SK-N-SH (cell line): ENCODE measurements around the gene SUMO2. TPM values are rescaled to one million over a fixed set of nuclear protein-coding genes. Genes with fewer than 3 reads are reported as not detected.

Source experiments
- CTCF ChIA-PET: fragments of 300-600, 350-600 bp; formaldehyde crosslinking; extraction: SDS; loops from one replicate; lab custom pipeline; 2021; lab: Yijun Ruan, JAX
- POLR2A ChIA-PET: fragments of 350-600 bp; sonication (Branson Sonifier 250); formaldehyde crosslinking; extraction: SDS; loops from one replicate; lab custom pipeline; 2020; ENCODE audit warnings: antibody characterized with exemption, inconsistent platforms; lab: Yijun Ruan, JAX
- DNase-seq: peaks from one replicate; pipeline ENCODE4 v3.0.0; 2012
- H2AFZ ChIP-seq: fragments of 200-600 bp; sonication (generic); 2 replicates; pipeline ENCODE4 v1.8.1; 2016; ENCODE audit warnings: antibody characterized with exemption, mild to moderate bottlenecking, low read depth
- H3F3A ChIP-seq: fragments of 200-600 bp; sonication (generic); replicated peaks from 2 replicates; pipeline ENCODE3; 2016; ENCODE audit warnings: antibody characterized with exemption, mild to moderate bottlenecking; ENCODE audit not compliant: insufficient read depth
- H3K27ac ChIP-seq, 2 experiments: fragments of 200-500 bp in 1 of 2; fragments of 200-600 bp in 1 of 2; sonication (Bioruptor generic) in 1 of 2; sonication (generic), shearing (Covaris generic) in 1 of 2; 2 replicates each; pipeline versions ENCODE4 v1.5.1 to v1.6.1; 2014 to 2016; ENCODE audit warnings: low read depth in 2 of 2, inconsistent platforms in 1 of 2, low read length in 1 of 2, mild to moderate bottlenecking in 1 of 2, mixed read lengths in 1 of 2
- H3K27me3 ChIP-seq: fragments of 200-600 bp; sonication (generic), shearing (Covaris generic); 2 replicates; pipeline ENCODE4 v1.6.1; 2016; ENCODE audit warnings: mixed run types; ENCODE audit not compliant: insufficient read depth
- H3K36me3 ChIP-seq, 2 experiments: fragments of 200-500 bp in 1 of 2; fragments of 200-600 bp in 1 of 2; sonication (Bioruptor generic) in 1 of 2; sonication (generic) in 1 of 2; replicated peaks in 1 of 2; 2 replicates each; pipeline versions ENCODE3 to v1.5.1; 2014 to 2016; ENCODE audit warnings: low read length in 1 of 2, mild to moderate bottlenecking in 1 of 2; ENCODE audit not compliant: insufficient read depth in 2 of 2, control insufficient read depth in 1 of 2
- H3K4me1 ChIP-seq, 2 experiments: fragments of 200-500 bp in 1 of 2; fragments of 200-600 bp in 1 of 2; sonication (Bioruptor generic) in 1 of 2; sonication (generic), shearing (Covaris generic) in 1 of 2; 2 replicates each; pipeline versions ENCODE4 v1.5.1 to v1.6.1; 2014 to 2016; ENCODE audit warnings: low read depth in 1 of 2, low read length in 1 of 2, mixed run types in 1 of 2; ENCODE audit not compliant: insufficient read depth in 2 of 2, control insufficient read depth in 1 of 2
- H3K4me2 ChIP-seq: fragments of 200-600 bp; sonication (generic), shearing (Covaris generic); 2 replicates; pipeline ENCODE4 v1.6.1; 2017; ENCODE audit warnings: mixed run types
- H3K4me3 ChIP-seq, 2 experiments: fragments of 200-500 bp in 1 of 2; fragments of 200-600 bp in 1 of 2; sonication (Bioruptor generic) in 1 of 2; sonication (generic), shearing (Covaris generic) in 1 of 2; 2 replicates each; pipeline versions ENCODE4 v1.5.1 to v1.8.1; 2014 to 2016; ENCODE audit warnings: low read depth in 2 of 2, inconsistent platforms in 1 of 2, low read length in 1 of 2, mild to moderate bottlenecking in 1 of 2, mixed read lengths in 1 of 2, moderate library complexity in 1 of 2
- H3K79me2 ChIP-seq: fragments of 200-600 bp; sonication (generic); 2 replicates; pipeline ENCODE4 v1.8.1; 2017; ENCODE audit warnings: mild to moderate bottlenecking; ENCODE audit not compliant: insufficient read depth
- H3K9ac ChIP-seq: fragments of 200-600 bp; sonication (generic); 2 replicates; pipeline ENCODE4 v1.6.1; 2017; ENCODE audit warnings: mixed run types
- H3K9me2 ChIP-seq: fragments of 200-600 bp; sonication (generic); 2 replicates; pipeline ENCODE4 v1.6.1; 2017; ENCODE audit warnings: mixed run types
- H3K9me3 ChIP-seq: fragments of 200-600 bp; sonication (generic); 2 replicates; pipeline ENCODE4 v1.6.1; 2017; ENCODE audit warnings: mixed run types, mild to moderate bottlenecking, moderate library complexity
- H4K20me1 ChIP-seq: fragments of 200-600 bp; sonication (generic); 2 replicates; pipeline ENCODE4 v1.6.1; 2017; ENCODE audit warnings: mild to moderate bottlenecking, mixed run types; ENCODE audit not compliant: insufficient read depth
- FOSL2 ChIP-seq: IDR thresholded peaks from 2 replicates; pipeline ENCODE4 v1.4.0; 2012; ENCODE audit warnings: low read depth, mild to moderate bottlenecking, moderate library complexity, borderline replicate concordance
- FOXJ3 ChIP-seq: sonication (generic); formaldehyde crosslinking; IDR thresholded peaks from 2 replicates; pipeline ENCODE4 v1.5.1; 2020; ENCODE audit warnings: mild to moderate bottlenecking, missing genetic modification reagents
- IRF3 ChIP-seq: fragments of 150-350 bp; IDR thresholded peaks from 2 replicates; pipeline ENCODE4 v1.6.1; 2016; ENCODE audit warnings: mild to moderate bottlenecking, low read depth, low read length
- MXI1 ChIP-seq: IDR thresholded peaks from 2 replicates; pipeline ENCODE4 v1.6.1; 2012; ENCODE audit warnings: mild to moderate bottlenecking, low read depth, low read length, improper control_type of control experiment
- NRF1 ChIP-seq: IDR thresholded peaks from 2 replicates; pipeline ENCODE4 v1.6.1; 2012; ENCODE audit warnings: low read depth, mild to moderate bottlenecking, low read length
- RFX5 ChIP-seq: IDR thresholded peaks from 2 replicates; pipeline ENCODE4 v1.6.1; 2012; ENCODE audit warnings: mild to moderate bottlenecking, improper control_type of control experiment, low read length
- TEAD4 ChIP-seq: IDR thresholded peaks from 2 replicates; pipeline ENCODE4 v1.4.0; 2012; ENCODE audit warnings: mild to moderate bottlenecking, borderline replicate concordance; ENCODE audit not compliant: insufficient read depth
- USF1 ChIP-seq: IDR thresholded peaks from 2 replicates; pipeline ENCODE4 v1.4.0; 2012; ENCODE audit warnings: low read depth, borderline replicate concordance
- YY1 ChIP-seq: IDR thresholded peaks from 2 replicates; pipeline ENCODE4 v1.4.0; 2012; ENCODE audit warnings: low read depth, mild to moderate bottlenecking
- WGBS: methylation state at CpG from one replicate; pipeline ENCODE4 v1.1.6; 2017; ENCODE audit warnings: low lambda C conversion rate; 5-methylcytosine and 5-hydroxymethylcytosine counted together
- polyA plus RNA-seq, 3 experiments: library from polyadenylated mRNA; depleted of rRNA; stranded (reverse); fragments of >200 nt; gene quantifications; 2 replicates each; pipeline ENCODE4 v1.2.3, GENCODE V29; 2012
- TF ChIP-seq, protein P1 (sequence below): IDR thresholded peaks from 2 replicates; pipeline ENCODE4 v1.4.0; 2012; ENCODE audit warnings: low read depth

SUMO2 gene
- polyA plus RNA-seq, 1 of the 3 experiments (the other 2 are of a cell fraction): 114 TPM

DNA sequence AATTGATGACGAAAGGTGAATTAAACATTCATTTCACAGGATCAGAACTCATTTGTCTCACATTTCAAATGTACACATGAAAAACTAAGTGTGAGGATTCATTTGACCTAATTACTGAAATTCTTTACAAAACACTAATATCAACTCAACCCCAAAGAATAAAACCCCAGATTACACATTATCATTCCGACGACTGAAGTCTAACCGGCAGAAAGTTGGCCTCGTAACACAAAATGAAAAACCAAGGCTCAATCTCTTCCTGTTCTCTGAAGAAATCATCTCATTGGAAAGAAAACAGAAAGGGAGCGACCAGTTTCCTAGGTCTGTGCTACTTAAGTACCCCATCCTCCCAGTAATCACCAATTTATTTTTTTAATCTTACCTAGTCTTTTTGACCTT, 30.2 kb downstream of the SUMO2 start:
- peaks cover 0 to 5% of the 10 kb centered on the region in 2 experiments; a peak in 3 of 4 replicates for H3K4me1 ChIP-seq
- no peaks in the 10 kb centered on the region for H3K27me3 ChIP-seq
- peak overlapping the region; percentile 53 to 85 for H3K27ac ChIP-seq
- H3K4me3 ChIP-seq: peak overlapping the region; percentile 73 to 77
- peaks cover 33% of the 10 kb centered on the region for H4K20me1 ChIP-seq
- peaks cover 10 to 22% of the 10 kb centered on the region in 2 experiments for H3K36me3 ChIP-seq
- peaks cover 23% of the 10 kb centered on the region for H3F3A ChIP-seq
- no peak for DNase-seq
- peak overlapping the region; percentile 32; the same call in 1 of the 2 replicates for H2AFZ ChIP-seq
- H3K9me3 ChIP-seq: no peaks in the 10 kb centered on the region
- H3K4me2 ChIP-seq: peak overlapping the region; percentile 81
- peak overlapping the region; percentile 75 for H3K9ac ChIP-seq
- POLR2A ChIA-PET: no interaction called here
- peaks cover 71% of the 10 kb centered on the region for H3K79me2 ChIP-seq
- no peaks in the 10 kb centered on the region for H3K9me2 ChIP-seq
- WGBS: 11% methylated on average over 6 of the region's 6 CpGs
- 0 out of 2 replicates have a peak, but pooled peaks have one; percentile 13 for TF ChIP-seq RFX5
- TF ChIP-seq TEAD4: no peak
- TF ChIP-seq MXI1: no peak
- no peak for TF ChIP-seq NRF1
- TF ChIP-seq YY1: no peak
- TF ChIP-seq, protein P1, sequence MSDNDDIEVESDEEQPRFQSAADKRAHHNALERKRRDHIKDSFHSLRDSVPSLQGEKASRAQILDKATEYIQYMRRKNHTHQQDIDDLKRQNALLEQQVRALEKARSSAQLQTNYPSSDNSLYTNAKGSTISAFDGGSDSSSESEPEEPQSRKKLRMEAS: no peak
- no peak for TF ChIP-seq USF1
- TF ChIP-seq, all 33 proteins: peak for 1
- CTCF ChIA-PET: no interaction called here

DNA sequence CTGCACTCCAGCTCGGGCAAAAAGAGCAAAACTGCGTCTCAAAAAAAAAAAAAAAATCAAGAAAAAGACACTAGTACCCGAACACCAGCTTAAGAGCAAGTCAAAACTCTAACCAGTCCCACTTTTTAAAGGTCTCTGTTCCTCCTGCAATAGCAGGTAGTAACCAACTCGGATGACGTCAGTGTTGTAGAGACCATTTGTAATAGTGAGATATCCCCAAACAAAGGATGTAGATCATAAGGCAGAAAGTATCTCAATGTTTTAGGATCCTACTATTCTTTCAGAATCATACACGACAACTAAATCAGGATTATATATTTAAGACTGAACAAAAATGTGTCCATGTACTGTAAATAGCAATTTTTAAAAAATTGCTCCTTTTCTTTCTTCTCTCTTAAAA, 30.8 kb downstream of the SUMO2 start:
- Histone ChIP-seq H3K9me2 (no peaks in the 10 kb centered on the region), H3K4me3 (peak overlapping the region; percentile 73 to 77), H3K9ac (peak overlapping the region; percentile 75), H3F3A (peaks cover 29% of the 10 kb centered on the region), H2AFZ (no peak overlapping the region), H3K4me2 (peak overlapping the region; percentile 81), H3K79me2 (peaks cover 73% of the 10 kb centered on the region), H3K9me3 (no peaks in the 10 kb centered on the region), H3K36me3 (peaks cover 15 to 22% of the 10 kb centered on the region in 2 experiments), H3K27ac (peak overlapping the region; percentile 53 to 85), H4K20me1 (peaks cover 39% of the 10 kb centered on the region), H3K4me1 (peaks cover 0 to 5% of the 10 kb centered on the region in 2 experiments; a peak in 3 of 4 replicates), H3K27me3 (no peaks in the 10 kb centered on the region)
- peak; percentile 57 for DNase-seq
- 17% methylated on average over 6 of the region's 6 CpGs for WGBS
- POLR2A ChIA-PET: interaction anchor here (0.6 to 2.1 kb wide), 2 partner anchors 21 to 393 kb away, joined by 3 to 8 read pairs; partner anchors contain the start of gene NT5C
- CTCF ChIA-PET: interaction anchor here (1.7 to 2.7 kb wide), 3 partner anchors 14 to 47 kb away, joined by 3 to 14 read pairs (median 6); no protein-coding TSS in a partner anchor
- no peak for TF ChIP-seq FOXJ3 (CRISPR knock-in tag)
- TF ChIP-seq IRF3: no peak
- 0 out of 2 replicates have a peak, but pooled peaks have one; percentile 2 for TF ChIP-seq FOSL2
